ENCODE data around the gene MALT1.

Gene MALT1

DNA sequence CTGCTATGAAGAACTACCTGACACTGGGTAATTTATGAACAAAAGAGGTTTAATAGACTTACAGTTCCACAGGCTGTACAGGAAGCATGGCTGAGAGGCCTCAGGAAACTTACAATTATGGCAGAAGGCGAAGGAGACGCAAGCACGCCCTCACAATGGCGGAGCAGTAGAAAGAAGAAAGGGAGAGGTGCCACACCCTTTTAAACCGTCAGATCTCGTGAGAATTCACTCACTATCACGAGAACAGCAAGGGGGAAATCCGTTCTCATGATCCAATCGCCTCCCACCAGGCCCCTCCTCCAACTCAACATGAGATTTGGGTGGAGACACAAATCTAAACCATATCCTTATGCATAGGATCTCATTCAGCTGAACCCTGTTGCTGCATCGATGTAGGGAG, 108.8 kb downstream of the MALT1 start:
- DNase-seq: no peak

DNA sequence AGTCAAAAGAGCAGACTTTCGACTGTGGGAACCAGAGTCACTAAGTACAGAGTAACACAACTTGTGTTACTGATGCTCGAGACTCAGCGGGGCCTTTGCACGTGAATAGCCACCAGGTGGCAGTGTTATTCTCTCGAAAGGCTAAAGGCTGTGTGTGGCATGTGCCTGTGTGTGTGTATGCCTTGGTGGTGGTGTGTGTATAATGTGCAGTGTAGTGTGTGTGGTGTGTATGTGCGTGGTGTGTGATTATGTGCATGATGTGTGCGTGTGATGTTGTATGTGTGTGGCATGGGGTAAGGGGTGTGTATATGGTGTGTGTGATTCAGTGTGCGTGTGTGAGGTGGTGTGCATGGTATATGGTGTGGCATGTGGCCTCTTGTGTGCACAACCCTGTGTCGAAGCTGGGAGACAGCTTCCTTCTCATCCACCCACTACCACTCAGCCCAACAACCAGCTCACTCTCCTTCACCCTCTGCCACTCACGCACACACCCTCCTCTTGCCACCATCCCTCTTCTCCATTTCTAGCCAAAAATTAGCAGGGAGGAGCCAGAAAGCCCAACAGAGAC, 110.4 kb downstream of the MALT1 start:
- peak; percentile 78 to 84 for DNase-seq

DNA sequence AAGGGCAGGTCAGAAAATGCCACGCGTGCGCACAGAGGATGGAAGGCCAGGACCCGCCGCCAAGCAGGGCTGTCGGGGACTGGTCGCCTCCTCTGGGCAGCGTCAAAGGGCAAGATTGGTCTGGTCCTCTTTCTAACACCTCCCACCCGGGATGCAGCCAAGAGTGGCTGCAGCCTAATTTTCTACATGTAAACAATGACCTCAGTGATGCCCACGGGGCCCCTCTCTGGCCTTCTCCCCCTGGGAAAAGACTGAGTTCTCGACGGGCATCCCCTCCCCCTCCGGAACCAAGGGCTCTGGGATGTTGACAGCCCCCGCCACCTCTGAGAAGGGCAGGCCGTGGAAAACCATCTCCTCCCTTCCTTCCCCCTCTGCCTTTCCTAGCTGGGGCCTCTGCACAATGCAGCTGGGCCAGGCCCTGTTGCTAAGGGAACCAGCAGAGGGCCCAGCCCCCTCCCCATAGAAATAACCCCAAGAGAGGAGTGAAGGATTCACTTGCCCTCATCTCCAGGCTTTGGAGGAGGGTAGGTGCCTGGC, 113.4 kb downstream of the MALT1 start:
- DNase-seq: no peak

DNA sequence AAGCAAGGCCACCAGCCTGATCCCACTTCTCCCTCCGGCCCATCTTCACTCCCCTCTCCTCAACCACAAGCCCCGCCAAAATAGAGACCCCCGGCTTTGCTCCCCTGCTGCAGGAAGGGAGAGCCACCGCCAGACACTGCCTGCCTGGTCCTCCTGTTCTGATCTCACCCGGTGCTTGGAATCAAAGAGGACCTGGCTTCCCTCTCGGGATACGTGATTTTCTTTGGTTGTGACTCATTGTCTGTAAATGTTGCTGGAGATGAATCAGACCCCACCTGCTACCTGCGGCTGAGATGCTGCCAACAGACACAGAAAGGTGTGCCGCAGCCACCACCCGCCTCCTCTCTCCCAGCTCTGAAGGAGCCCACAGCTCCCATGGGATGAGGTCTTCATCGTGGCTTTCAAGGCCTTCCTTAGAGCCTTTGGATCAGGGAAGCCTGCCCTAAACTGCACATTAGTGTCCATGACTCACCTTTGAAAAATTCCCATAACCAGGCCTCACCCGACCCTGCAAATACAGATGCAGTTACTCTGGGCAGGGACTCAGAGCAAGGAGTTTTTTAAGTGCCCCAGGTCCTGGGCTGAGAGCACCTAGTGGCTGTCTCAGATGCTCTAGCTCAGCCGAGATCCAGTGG, 114.0 kb downstream of the MALT1 start:
- DNase-seq: no peak

DNA sequence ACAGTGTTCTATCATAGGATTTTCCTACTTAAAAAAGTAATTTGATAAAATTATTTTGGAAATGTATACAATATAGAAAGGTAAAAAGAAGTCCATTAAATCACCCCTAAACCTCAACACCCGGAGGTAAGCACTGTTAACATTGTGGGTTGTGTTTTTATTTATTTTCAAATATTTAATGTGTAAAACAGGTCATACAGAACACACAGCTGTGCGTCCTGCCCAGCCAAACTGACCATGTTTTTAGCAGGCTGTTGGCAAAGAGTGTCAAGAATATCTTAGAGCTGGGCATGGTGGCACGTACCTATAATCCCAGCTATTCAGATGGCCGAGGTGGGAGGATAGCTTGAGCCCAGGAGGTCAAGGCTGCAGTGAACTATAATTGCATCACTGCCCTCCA, 114.6 kb downstream of the MALT1 start:
- DNase-seq: no peak

DNA sequence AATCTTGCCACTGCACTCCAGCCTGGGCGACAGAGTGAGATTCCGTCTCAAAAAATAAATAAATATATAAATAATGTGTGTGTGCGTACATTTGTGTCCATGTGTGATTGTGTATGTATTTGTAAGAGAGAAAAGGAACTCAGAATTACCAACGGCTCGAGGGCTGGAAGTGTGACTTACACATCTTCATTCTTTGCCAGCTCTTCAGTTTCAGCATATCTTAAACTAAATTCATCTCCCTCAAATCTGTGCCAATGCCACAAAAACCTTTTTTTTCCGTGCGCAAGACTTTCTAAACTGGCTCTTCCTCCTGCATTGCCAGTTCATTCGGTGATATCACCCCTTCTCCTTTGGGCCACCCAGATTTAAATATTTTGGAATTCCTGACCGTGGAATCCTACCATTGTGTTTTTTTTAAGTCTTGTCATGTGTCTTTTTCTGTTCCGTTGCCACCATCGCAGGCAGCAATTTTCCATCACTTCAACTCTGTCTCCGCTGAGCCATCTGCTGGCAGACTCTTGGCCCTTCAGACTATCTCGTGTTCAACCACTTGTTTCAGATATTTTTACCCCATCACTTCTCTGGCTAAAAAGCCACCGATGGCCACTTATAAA, 116.4 kb downstream of the MALT1 start:
- peak; percentile 4 to 30 for DNase-seq

DNA sequence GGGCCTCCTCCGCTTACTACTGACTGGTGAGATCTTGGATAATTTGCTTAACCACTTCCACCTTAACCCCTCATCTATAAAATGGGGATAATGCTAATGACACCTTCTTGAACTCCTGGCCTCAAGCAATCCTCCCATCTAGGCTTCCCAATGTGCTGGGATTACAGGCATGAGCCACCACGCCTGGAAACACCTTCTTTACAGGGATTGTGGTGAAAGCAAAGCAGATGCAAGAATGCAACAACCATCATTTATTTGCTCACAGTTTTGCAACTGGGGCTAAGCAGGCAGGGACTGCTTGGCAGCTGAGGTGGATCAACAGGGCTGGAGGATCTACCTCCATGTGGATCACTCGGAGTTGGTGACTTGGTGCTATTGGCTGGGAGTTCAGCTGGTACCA, 117.2 kb downstream of the MALT1 start:
- no peak for DNase-seq

DNA sequence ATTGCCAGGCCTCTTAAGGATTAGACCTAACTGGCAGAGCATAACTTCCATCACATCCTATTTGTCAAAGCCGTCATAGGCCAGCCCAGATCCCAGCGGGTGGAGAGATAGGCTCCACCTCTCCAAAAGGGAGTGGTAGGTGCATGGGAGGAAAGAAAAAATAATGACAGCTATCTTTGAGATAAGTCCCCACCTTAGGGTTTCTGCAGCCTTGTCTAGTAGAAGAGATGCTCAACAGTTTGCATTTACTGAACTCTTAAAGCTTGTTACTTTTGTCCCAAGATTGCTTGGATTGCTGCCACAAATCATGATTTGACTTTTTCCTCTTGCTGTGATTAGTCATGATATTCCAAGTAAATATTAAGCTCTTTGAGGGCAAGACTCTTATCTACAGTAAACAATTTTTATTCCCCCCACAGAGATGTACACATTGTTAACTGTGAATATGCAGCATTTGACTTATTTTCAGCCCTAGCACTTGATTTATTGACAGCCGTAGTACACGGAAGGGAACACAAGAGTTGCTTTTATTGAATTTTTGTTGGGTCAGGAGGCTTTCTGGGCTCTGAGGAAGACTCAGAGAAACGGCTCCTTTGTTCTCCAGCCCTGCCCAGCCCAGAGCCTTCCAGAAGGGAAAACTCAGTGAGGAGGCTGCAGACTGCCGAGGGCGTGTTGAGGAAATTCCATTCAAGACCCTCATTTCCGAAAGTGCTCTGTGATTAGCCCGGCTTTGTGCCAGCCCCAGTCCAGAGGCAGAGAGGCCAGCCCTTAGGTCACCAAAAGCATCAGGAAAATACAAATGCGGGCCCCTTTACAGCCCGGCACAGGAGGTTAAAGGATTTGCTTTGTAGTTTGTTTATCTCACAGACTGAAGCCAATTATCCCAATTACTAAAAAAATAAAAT, 118.0 kb downstream of the MALT1 start:
- DNase-seq: peak; percentile 39 to 48

DNA sequence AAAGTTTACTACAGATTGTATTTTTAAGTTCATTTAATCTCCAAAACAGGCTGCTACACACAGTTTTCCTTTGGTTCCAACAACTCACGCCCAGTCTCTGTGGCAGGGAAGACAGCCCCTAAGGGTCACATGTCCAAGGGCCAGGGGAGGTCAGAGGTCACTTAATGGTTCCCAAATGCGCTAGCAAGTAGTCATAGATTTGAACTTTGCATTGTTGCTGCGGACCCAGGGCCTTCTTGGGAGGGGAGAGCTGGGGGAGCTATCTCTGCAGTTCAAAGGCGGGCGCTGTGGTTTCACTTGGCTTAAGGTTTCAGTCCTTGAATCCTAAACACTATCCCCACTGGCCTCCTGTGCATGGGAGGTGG, 118.6 kb downstream of the MALT1 start:
- DNase-seq: no peak

DNA sequence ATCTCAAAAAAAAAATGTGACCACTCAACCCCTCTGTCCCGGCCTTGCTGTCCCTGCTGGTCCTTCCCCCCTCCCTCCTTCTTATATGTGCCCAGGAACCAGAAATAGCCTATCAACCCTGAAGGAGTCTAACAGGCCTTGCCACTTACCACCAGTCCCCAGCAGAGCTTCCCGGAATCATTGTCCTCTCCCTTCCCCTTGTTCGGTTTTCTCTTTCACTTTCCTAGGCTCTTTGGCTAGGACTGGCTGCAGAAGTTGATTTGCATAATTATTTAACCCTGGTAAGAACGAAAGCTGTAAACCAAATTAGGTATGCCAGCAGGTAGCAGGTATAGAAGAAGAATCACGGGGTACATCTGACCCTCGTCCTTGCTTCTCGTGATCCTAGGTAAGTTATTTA, 120.8 kb downstream of the MALT1 start:
- no peak for DNase-seq

DNA sequence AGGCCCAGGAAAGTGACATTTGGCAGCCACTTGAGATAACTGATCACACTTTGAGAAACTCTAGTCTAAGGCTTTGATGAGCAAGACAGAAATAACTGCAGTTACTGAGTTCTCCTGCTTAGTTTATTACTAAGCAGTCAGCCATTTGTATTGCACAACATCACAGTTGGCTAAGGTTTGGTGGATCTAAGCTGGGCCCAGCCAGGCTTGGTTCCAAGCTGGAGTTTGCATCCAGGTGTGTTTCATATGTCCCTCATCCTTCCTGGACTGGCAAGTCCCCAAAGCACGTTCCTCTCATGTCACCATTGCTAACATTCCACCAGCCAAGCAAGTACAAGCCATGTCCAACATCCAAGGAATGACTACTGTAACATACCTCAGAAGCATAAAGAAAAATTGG, 122.1 kb downstream of the MALT1 start:
- no peak for DNase-seq

DNA sequence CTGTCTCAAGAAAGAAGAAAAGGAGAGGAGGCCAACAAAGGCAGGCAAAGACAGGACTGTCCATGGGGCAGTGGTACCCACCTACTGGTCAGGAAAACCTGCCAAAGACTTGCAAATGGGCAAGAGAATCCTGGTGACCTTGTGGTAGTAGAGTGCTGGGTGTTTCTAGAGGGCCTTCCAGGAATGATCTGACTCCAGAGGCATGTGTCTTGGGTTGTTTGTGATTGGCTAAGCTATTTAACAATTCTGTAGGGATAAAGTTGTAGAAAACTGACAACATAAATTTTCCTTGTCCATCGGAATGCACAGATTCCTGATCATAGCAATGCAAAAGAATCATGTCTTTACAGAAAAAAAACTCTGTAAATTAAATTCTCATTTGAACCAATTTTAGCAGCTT, 125.0 kb downstream of the MALT1 start:
- DNase-seq: no peak

DNA sequence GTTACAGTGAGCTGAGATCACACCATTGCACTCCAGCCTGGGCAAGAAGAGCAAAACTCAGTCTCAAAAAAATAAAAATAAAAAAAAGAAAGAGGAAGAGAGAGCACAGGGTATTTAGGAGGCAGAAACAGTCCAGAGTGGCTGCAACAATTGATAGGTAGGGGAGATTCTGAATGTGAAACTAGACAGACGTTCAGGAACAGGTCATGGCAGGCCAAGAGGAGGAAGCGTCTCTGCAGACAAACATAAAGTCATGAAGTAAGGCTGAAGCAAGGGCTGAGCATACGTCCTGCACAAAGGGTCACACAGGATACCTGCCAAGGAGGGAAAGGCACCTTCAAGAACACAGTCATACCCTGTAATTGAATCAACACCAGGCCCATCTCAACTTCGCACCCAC, 129.3 kb downstream of the MALT1 start:
- DNase-seq: no peak

DNA sequence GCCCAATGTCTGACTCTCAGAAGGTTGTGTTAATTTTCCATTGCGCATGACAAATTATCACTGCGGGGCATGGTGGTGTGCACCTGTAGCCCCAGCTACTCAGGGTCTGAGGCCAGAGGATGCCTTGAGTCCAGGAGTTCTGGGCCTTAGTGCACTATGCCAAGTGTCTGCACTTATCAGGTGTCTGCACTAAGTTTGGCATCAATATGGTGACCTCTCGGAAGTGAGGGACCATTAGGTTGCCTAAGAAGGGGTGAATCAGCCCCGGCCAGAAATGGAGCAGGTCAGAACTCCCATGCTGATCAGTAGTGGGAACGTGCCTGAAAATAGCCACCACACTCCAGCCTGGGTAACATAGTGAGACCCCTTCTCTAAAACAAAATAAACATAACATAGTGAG, 131.7 kb downstream of the MALT1 start:
- no peak for DNase-seq

DNA sequence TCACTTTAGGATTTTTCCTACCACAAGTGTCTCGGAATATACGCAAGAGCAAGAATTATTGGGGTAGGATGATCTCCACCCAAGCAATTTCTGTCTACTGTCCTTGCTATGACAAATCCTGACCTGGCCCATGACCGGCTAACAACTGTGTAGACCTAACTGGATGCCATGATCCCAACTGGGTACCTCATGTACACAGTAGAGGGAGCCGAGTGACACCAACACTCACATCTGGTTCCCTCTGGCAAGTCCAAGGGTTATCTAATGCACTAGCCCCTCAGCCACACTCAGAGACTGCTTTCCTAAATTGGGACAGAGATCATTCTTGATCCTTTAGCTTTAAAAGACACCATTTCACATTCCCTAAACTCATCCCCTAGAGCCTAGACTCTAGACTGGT, 132.7 kb downstream of the MALT1 start:
- no peak for DNase-seq

Measured in hippocampal formation (tissue), 2 donors.